Measurements from ENCODE around the gene SLC7A7.
"Not testable (repeated sequence)": the region's sequence is repeated elsewhere in the genome, so short reads cannot be mapped to it uniquely, and the experiment has no call there.

SLC7A7 gene

DNA sequence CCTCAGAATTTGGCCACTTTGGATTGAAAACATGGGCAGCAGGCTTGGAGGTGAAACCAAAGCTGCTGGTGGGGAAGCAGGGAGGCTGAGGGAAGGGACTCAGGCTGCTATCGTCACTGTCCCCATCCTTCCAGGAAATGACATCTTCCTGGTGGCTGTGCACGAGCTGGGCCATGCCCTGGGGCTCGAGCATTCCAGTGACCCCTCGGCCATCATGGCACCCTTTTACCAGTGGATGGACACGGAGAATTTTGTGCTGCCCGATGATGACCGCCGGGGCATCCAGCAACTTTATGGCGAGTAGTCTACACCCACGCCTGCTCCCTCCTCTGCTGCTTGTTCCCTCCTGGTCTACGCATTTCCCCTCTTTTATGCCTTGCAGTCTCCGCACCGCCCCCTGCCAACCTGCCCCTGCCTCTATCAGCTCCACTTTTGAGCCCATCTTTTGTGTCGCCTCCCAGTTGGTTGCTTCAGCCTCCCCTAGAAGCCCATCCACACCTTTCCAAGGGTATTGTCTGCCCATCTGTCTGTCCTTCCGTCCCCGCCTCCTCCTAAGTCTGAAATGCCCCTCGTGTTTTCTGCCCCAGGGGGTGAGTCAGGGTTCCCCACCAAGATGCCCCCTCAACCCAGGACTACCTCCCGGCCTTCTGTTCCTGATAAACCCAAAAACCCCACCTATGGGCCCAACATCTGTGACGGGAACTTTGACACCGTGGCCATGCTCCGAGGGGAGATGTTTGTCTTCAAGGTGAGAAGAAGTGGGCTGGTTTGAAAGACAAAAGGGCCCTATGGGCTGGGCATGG lies 28.1 kb upstream of the SLC7A7 start:
- DNase-seq, result no peak

DNA sequence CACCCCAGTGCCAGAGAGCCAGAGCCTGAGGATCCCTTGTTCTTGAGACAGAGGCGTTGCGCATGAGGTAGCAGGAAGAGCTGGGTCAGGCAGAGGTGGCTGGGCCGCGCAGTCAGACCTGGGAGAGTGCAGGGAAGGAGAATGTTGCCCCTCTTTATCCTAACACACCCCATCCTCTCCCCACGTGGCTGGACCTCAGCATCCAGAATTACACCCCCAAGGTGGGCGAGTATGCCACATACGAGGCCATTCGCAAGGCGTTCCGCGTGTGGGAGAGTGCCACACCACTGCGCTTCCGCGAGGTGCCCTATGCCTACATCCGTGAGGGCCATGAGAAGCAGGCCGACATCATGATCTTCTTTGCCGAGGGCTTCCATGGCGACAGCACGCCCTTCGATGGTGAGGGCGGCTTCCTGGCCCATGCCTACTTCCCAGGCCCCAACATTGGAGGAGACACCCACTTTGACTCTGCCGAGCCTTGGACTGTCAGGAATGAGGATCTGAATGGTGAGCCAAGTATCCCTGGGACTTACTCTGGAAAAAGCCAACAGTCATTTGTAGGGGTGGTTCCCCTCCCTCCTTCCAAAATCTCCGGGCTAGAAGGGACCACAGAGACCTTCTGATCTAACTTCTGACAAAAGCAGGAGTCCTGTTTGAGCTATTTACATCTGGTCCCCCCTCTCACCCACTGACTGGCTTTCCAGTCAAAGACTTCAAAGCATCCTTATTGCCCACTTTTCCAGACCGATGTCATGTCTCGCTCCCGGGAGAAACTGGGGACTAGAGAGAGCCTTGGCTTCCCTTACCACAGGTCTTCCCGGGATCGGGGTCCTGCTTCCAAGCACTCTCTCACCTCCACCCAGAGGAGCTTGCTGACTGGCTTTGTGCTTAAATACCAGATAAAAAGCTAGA lies 27.2 kb upstream of the SLC7A7 start:
- no peak for DNase-seq

DNA sequence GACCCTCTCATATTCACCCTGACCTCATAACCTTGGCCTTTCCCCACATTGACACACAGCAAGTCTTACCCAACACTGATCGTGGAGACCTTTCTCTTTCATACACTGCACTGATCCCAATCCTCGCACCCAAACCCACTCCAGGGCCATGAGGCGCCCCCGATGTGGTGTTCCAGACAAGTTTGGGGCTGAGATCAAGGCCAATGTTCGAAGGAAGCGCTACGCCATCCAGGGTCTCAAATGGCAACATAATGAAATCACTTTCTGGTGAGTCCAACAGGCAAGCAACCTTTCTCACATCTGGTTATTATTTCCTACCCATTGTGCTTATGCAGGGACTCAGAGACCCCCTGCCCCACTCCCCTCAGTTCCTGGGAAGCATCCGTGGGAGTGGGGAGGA lies 26.5 kb upstream of the SLC7A7 start:
- DNase-seq, result no peak

DNA sequence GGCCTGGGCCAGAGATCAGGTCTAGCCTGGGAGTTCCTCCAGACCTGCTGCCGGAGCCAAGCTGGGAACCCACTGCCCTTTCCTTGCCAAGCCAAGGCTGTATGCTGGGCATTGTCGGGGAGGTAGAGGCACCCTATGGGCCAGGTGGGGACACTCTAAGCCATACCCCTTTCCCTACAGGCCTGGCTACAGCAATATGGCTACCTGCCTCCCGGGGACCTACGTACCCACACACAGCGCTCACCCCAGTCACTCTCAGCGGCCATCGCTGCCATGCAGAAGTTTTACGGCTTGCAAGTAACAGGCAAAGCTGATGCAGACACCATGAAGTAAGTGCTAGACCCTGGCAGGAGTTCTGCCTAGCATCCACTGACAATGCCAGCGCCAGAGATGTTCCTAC lies 26.1 kb upstream of the SLC7A7 start:
- no peak for DNase-seq

DNA sequence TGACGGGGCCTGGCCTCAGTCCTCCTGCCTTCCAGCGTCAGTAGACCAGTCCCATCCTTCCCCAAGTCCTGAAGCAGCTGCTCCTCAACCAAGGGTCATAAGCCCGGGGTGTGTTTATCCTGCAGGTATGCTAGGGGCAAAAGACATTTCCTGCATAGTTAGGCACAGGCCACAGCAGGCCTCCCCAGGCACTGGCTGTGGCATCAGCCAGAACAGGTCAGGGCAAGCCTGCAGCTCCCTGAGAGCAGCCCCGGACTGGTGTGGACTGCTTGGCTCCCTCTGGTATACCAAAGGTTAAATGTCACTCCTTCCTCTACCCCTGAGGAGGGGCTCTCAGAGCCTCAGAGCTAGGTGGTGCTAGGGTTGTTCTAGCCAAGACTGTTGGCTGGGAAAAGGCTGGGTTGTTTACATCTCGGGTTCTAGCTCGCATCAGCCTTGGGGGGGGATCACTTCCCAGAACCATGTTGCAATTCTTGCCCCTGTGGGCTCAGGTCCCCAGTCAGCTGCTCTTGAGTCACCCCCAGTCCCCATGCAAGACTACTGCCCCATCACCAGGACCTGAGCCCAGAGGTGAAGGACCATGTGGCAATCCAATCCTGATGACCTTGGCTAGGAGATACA lies 24.0 kb upstream of the SLC7A7 start:
- DNase-seq, result no peak

DNA sequence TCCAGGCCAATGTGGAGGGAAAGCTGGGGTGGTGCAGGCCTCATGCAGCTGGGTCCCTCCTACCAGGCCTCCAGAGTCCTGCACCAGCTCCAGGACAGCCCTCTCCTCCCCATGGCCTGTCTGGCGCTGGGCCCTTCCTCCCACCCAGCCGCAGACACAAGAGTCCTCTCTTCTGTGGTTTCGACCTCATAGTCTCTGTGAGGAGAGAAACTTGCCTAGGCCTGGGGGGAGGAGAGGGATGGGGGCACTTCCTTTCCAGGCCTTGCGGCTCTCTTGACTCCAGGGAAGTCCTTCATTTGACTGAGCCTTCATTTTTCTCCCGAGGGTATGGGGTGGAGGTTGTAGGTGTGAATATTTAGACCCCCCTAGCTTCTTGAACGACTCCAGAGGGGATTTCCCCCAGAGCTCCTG lies 23.4 kb upstream of the SLC7A7 start:
- DNase-seq, result no peak

DNA sequence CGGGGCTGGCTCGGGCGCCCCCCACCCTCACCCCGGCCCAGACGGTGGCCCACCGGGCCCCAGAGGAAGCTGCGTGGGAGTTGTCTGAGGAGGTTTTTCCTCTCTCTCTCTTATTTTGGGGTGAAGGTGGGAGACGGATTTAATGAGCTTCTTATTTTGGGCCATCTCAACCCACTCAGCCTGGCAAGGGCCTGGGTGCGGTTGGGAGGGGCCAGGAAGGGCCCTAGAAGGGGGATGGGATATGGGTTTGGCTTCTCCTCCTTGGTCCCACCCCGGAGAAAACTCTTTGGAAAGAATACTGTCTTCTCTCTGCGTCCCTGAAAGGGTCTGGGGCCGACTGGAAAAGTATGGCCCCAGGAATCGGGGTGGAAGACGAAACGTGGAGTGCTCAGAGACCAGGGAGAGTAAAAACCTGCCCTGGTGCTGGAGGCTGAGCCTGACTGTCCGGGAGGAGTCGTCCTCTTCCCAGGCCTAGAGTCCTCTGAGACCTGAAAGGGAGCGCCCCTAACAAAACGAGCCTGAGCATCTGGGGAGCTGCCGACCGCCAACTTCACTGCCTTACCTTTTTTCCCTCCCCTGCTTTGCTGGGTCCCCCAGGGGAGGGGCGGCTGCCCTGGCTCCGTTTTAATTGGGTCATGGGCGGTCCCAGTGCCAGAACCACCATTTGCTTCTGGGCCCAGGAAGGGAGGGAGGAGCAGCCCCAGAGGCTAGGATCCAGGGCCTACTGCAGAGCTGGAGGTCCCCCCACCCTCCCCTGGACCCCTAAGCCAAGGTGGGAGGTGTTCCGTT lies 22.7 kb upstream of the SLC7A7 start:
- no peak for DNase-seq

DNA sequence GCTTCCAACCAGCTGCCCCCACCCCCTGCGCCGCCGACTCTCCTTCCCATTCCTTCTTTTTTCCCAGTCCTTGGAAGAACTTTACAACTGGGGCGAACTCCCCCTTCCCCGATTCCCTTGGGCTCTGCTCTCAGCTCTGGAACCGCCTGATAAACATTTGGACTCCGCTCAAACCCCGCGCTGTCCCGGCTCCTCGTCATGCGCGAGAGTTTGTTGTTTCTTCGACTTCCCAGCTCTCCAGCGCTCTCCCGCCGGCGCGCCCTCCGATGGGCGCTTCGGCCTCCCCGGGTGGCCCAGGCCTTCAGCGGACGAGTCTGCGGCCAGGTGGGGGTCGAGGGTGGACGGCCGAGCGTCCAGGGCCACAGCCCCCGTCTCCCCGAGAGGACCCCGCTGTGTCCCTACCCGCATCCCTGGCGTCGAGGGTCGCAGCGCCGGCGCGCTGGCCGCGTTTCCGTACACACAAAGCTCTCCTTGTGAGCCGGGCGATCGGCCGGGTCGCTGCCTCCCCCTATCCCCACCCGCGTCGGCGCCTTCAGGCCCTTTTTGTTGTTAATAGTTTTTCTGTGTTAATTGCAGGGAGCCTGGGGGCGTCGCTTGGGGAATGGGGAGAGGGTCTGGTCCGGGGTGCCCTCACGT lies 22.0 kb upstream of the SLC7A7 start:
- peak; percentile 34 for DNase-seq

DNA sequence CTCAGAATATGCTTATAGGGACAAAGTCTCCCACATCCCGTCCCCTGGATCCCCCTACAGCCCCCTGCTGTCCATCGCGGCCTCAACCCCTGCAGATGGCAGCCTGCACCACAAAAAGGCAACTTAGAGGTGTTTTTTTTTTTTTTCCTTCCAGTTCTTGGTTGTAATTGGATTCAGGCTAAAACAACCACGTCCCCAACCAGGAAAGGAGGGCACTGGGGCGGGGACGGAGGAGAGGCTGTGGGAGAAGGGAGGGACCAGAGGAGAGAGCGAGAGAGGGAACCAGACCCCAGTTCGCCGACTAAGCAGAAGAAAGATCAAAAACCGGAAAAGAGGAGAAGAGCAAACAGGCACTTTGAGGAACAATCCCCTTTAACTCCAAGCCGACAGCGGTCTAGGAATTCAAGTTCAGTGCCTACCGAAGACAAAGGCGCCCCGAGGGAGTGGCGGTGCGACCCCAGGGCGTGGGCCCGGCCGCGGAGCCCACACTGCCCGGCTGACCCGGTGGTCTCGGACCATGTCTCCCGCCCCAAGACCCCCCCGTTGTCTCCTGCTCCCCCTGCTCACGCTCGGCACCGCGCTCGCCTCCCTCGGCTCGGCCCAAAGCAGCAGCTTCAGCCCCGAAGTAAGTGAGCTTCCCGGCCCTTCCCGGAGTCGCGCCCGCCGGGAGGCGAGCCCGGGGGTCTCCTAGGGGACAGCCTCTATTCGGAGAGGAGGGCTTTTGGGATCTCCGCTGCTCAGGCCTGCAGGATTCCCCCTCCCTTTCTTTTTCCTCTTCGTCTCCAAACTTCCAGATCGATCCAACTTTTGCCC lies 21.3 kb upstream of the SLC7A7 start, which contains the start of gene MMP14:
TSS of gene MMP14 (plus strand) at position 285 of the 813 bp plus-strand sequence. CDS start at position 518, 233 bp downstream.
- DNase-seq, result no peak

DNA sequence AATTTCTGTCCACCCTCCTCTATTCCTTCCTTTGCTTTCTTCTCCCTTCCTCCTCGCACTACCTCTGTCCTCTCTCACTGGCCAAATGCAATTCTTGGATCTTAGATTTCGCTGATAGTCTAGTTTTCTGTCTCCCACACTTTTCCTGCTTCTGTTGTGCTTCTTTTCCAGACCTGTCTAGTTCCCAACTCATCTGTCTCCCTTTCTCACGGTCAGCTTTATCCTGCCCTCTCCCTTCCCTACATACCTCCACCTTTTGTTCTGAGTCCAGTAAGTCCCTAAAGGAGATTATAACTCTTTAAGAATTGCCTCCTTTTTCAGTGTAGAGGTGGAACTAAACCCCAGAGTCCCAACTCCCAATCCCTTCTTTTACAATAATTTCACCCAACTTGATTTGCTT lies 20.3 kb upstream of the SLC7A7 start:
- DNase-seq, result no peak

DNA sequence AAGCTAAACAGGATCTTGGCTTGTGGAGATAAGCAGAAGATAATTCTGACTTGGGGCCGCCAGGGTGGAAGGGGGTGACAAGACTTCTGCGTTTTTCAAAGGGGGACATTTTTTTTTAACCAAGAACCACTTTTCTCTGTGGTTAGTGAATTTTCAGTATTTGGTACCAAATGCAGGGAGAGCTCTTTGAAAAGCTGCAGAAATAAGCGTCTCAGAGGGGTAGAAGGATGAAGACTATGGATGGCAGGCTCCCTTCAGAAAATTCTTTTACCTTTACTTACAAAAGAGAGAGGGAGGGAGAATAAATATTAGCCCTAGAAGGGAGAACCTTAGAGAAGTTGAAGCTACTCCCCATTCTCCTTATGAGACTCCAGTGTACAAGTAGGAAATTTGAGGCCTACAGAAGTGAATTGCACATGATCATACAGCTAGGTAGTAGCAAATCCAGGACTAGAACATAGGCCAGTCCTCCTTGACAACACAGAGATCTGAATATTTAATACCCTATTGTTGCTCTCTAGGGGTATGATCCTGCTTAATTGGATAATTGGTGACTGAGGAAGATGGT lies 15.3 kb upstream of the SLC7A7 start:
- DNase-seq, result no peak

DNA sequence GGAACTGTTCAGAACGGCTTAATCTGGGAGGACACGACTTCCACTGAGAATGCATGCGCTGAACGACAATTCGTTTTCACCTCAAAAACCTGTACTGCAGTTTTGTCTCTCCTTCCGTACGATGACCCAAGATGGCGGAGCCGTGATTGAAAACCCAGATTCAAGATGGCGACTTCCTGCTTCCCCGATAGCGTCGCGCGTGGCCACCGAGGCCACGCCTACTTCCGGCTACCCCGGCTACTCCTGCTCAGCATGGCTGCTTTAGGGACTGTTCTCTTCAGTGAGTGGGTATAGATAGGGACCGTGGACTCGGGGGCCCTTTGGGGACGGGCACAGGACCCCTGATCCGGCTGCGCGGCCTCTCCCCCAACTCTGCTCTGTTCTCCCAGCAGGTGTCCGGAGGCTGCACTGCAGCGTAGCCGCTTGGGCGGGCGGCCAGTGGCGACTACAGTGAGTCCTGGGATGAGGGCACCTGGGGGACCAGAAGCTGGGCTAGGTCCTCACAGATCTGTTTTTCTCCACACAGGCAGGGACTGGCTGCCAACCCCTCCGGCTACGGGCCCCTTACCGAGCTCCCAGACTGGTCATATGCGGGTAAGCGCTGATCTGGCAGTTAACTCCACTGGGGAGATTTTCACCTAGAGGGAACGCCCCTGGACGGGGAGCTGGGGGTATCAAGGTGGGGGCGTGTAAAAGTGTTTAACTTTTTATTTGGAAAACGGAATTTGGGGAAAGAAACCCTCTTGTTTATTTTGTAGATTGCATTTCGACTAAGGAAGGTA lies 14.6 kb upstream of the SLC7A7 start, which contains the start of gene MRPL52:
TSS of gene MRPL52 (plus strand) at position 227 of the 782 bp plus-strand sequence. CDS start at position 253, 26 bp downstream.
- DNase-seq, result peak; percentile 94

DNA sequence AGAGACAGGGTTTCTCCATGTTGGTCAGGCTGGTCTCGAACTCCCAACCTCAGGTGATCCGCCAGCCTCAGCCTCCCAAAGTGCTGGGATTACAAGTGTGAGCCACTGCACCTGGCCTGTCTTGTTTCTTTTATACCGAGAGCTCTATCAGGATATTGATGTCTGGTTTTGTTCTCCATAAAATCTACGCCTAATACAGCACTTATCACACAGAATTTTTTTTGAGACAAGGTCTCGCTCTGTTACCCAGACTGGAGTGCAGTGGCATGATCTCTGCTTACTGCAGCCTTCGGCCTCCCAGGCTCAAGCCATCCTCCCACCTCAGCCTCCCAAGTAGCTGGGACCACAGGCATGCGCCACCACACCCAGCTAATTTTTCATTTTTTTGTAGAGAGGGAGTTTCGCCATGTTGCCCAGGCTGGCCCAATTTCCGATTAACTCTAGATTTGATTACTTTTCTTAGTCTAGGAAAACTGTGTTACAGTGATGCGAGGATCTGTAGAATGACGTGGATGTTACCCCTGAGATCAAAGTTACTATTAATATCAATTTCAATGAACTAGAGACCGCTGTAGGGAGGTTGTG lies 13.9 kb upstream of the SLC7A7 start:
- DNase-seq, result not testable (repeated sequence)

DNA sequence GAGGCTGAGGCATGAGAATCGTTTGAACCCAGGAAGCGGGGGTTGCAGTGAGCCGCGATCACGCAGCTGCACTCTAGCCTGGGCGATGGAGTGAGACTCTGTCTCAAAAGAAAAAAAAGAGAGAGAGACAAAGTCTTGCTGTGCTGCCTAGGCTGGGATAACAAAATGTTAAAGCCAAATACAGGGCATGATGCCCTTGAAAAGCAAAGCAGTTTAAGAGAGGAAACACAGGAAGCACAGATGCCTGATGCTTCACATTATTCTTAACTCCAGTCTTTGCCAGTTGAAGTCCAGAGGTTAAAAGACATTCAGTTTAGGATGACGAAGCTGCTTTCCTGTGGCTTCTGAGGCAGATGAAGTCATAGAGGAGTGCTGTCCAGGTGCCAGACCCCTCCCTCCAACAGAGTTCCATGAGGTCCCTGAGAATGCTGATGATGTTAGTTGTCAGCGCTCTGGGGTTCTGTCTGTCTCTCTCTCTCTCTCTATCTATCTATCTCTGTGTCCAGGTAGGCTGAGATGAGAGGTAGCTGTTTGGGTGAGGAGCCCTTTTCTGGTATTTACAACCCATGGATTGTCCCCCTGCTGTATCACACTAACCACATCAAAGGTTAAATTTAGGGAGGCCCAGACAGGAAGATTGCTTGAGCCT lies 9.6 kb upstream of the SLC7A7 start:
- peak; percentile 39 for DNase-seq

DNA sequence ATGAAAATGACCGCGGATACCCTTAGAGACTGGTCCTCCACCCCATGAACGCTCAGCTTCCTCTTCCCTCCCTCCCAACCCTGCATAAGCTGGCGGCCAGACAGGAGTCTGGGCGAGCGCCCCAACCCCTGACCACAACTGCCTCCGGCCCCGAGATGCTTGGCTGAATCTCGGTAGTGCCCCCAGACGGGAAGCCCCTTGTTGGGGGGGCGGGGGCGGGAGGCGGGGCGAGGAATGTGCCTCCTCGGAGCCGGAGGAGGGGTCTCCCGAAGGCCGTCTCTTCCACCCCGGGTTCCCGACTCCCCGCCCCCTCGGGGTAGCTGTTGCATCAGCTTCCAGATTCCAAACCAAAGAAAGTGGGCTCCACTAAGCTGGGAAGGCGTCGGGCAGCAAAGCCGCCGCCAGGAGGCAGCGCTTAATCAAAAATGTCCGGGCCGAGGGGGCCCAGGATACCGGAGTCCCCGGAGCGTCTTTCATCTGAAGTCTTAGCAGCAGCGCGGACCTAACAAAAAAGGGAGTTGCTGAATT lies 7.4 kb upstream of the SLC7A7 start:
- DNase-seq, result peak; percentile 81

DNA sequence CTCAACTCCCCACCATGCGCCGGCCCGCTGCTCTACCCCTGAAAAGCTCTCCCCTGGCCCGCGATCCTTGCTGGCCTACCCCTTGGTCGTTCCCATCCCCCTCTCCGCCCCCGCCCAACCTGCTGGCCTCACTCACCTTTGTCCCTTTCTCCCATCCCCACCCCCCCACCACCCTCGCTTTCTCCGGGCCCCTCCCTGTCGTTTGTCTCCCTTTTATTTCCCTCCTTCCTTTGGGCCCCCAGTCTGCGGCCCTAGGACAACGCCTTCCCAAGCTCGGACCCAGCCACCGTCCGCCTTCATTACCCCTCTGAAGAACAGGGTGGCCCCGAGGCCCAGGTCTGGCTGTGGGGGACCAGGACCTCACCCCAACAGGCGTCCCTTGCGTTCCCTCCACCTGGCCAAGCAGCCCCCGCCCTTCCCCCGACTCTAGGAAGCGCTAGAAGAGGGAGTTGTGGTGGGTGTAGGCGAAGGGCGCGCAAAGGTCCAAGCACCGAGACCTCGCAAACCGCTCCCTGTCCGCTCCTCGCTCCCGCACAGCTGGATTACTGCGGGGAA lies 6.9 kb upstream of the SLC7A7 start:
- DNase-seq, result no peak

DNA sequence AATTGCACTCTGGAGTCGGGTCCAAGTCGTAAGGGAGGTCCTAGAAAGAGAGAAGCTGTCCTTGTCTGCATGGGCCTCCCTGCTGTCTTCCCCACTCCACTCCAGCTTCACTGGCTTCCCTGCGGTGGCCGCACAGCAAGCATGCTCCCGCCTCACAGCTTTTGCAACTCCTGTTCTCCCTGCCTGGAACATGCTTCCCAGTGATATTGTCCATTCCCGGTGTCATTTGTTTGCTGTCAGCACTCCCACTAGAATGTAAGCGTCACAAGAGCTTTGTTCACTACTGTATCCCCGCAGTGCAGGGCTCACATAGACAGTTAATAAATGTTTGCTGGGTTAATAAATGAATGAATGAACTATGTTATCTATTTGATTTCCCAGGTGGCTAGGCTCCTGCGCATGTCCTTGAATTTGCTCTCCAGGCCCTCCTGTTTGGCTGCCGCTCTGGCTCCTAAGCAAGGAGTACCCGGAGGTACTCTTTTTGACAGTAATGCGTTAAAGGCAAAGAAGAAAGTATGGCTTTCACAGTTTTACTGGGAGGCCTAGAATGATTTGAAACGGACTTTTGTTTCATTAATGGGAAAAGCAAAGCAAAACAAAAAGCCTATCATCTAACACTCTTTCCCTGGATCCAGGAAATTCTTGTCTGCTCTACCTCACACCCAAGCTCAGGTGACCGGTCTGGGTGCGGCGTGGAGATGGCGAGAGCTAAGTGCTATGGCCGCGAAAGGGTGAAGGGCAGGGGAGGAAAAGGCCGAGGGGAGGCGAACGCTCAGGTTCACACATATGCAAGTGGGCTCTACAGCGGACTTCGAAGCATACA lies 6.2 kb upstream of the SLC7A7 start:
- no peak for DNase-seq
